OCI-LY7 (cell line): Measurements from ENCODE around the gene RFPL2.
"Not testable (repeated sequence)": the region's sequence is repeated elsewhere in the genome, so short reads cannot be mapped to it uniquely, and the experiment has no call there.

Source experiments
- EZH2phosphoT487 ChIP-seq: fragments of 200-600 bp; sonication (generic); IDR thresholded peaks from 2 replicates; pipeline ENCODE4 v1.6.1; 2018; ENCODE audit warnings: low read depth, borderline replicate concordance, mild to moderate bottlenecking, mixed run types, antibody characterized with exemption, low read length, moderate library complexity, mixed read lengths
- TF ChIP-seq, protein P1 (sequence below): fragments of 200-600 bp; sonication (generic); conservative IDR thresholded peaks from 2 replicates; pipeline ENCODE4 v1.5.1; 2014; ENCODE audit warnings: mild to moderate bottlenecking, antibody characterized with exemption, low read length, moderate library complexity, mixed read lengths

DNA sequence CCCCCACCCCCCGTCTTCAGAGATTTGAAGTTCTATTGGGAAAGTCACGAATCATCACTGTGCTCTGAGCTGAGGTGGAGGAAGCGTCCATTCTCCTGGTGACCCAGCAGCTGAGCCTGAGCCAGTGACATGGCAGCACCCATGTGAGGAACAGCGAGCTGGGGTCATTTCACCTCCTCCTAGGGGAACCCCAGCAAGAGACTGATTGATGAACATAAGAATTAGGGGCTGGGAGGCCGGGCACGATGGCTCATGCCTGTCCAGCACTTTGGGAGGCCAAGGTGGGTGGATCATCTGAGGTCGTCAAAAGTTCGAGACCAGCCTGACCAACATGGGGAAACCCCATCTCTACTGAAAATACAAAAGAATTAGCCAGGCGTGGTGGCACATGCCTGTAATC is 11.5 kb downstream of the RFPL2 start:
- TF ChIP-seq, protein P1, sequence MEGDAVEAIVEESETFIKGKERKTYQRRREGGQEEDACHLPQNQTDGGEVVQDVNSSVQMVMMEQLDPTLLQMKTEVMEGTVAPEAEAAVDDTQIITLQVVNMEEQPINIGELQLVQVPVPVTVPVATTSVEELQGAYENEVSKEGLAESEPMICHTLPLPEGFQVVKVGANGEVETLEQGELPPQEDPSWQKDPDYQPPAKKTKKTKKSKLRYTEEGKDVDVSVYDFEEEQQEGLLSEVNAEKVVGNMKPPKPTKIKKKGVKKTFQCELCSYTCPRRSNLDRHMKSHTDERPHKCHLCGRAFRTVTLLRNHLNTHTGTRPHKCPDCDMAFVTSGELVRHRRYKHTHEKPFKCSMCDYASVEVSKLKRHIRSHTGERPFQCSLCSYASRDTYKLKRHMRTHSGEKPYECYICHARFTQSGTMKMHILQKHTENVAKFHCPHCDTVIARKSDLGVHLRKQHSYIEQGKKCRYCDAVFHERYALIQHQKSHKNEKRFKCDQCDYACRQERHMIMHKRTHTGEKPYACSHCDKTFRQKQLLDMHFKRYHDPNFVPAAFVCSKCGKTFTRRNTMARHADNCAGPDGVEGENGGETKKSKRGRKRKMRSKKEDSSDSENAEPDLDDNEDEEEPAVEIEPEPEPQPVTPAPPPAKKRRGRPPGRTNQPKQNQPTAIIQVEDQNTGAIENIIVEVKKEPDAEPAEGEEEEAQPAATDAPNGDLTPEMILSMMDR, result not testable (repeated sequence)
- not testable (repeated sequence) for TF ChIP-seq EZH2phosphoT487
